GM18909 (cell line): Measurements from ENCODE around the gene PDZD11.
A peak's percentile ranks its signal among the peaks of the same experiment; 100 is the strongest.
"Not testable (repeated sequence)": the region's sequence is repeated elsewhere in the genome, so short reads cannot be mapped to it uniquely, and the experiment has no call there.

Experiments used
- ATAC-seq: cut with Tn5 transposase; IDR thresholded peaks from one replicate; pipeline ENCODE4 v1.9.1; 2021; ENCODE audit warnings: mild to moderate bottlenecking; ENCODE audit not compliant: unreplicated experiment, poor library complexity

The PDZD11 gene, protein sequence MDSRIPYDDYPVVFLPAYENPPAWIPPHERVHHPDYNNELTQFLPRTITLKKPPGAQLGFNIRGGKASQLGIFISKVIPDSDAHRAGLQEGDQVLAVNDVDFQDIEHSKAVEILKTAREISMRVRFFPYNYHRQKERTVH

DNA sequence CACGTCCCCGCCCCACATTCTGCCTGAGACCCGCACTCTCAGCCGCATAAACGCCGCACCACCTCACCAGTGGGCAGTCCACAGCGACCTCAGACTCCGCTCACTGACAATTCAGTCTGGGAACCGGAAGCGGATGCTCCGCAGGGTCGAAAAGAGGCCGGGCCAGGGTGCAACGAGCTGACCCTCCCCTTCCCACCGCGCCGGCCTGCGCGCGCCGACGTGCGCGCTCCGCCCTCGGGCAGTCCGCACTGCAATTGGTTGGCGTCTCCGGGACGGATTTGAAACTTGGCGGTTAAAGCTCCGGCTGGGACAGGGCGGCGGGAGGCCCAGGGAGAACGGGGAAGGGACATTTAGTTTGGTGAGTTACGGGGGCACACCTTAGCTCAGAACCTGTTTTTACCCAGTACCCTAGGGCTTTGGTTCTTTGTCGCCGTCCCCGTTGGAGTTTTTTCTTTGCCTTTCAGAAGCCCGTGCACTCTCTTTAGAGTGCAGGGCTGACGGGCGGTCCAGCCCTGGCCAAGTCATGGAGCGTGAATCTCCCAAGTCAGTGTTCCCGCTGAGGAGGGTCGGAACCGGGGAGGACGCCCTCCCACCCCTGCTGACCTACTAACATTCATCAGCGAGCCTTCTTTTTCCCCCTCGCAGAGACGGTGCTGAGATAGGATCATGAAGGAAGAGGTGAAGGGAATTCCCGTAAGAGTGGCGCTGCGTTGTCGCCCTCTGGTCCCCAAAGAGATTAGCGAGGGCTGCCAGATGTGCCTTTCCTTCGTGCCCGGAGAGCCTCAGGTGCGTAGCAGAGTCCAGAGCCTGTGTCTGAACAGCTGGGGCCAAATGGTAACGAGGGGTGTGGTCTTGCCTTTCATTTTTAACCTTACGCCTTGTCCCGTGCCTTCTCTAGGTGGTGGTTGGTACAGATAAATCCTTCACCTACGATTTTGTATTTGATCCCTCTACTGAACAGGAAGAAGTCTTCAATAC is at the start of gene PDZD11, which contains the start of gene KIF4A:
TSS of gene PDZD11 (minus strand) at position 135 of the 978 bp plus-strand sequence. CDS start 586 bp downstream, outside the sequence.
TSS of gene KIF4A (plus strand) at position 312 of the 978 bp plus-strand sequence. CDS start at position 667, 355 bp downstream.
- peak; percentile 96 for ATAC-seq

DNA sequence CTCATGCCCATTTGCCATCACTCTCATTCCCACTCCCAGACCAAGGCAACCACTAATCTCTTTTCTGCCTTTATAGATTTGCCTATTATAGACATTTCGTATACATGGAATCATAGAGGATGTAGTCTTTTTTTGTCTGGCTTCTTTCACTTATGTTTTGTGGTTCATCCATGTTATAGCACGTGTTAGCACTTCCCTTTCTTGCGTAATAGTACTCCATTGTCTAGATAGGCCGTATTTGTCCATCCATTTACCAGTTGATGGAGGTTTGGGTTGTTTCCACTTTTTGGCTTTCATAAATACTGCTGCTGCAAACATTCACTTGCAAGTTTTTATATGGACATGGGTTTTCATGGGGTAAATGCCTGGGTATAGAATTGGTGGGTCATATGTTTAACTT is 48.6 kb upstream of the PDZD11 start:
- no peak for ATAC-seq

DNA sequence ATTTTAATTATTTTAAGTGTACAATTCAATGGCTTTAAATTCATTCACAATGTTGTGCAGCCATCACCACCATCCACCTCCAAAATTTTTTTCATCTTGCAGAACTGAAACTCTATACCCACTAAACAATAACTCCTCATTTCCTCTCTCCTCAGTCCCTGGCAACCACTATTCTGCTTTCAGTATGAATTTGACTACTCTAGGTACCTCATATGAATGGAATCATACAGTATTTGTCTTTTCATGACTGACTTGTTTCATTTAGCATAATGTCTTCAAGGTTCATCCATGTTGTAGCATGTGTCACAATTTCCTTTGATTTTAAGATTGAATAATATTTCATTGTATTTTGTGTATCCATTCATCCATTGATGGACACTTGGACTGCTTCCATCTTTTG is 47.0 kb upstream of the PDZD11 start:
- ATAC-seq, result peak; percentile 100

DNA sequence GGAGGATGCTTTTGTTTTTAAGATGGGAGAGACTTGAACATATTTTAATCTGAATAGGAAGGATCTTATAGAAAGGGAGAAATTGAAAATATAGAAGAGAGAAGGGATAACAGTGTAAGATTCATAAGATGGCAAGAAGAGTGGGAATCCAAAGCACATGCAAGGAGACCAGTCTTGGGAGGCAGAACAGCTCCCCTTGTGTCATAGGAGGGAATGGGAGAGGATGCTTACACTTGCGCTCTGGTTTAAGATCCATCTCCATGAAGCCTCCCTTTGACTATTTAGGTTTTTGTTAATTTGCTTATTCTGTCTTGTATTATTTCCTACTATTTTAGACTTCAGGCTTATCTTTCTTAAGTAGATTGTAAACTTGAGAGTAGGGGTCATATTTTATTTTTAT is 42.9 kb upstream of the PDZD11 start:
- ATAC-seq, result no peak

DNA sequence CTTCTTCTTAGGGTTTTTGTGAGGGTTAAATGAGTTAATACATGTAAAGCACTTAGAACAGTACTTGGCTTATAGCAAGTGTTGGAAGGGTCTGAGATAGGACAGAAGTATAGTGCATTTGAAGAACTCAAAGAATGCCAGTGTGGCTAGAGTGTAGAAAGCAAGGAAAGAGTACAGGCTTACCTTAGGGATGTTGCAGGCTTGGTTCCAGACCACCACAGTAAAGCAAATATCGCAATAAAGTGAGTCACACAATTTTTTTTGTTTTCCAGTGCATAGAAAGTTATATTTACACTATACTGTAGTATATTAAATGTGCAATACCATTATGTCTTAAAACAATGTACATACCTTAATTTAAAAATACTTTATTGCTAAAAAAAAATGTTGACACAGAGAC is 41.4 kb upstream of the PDZD11 start:
- no peak for ATAC-seq

DNA sequence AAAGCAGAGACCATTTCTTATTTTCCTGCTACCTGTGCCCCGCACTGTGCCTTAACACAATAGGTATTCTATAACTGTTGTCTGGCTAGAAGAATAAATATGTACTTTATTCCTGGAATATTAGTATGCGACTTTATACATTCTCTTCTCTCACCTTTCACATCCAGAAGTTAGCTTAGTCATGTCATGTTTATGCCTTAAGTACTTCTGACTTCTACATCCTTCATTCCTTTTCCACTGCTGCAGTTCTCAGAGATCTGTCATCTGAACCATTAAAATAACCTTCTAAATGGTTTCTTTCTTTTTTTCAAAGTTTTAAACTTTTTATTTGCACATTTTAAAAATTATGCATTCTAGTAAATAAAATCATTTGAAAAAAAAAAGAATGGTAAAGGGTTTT is 34.6 kb upstream of the PDZD11 start:
- ATAC-seq, result no peak

DNA sequence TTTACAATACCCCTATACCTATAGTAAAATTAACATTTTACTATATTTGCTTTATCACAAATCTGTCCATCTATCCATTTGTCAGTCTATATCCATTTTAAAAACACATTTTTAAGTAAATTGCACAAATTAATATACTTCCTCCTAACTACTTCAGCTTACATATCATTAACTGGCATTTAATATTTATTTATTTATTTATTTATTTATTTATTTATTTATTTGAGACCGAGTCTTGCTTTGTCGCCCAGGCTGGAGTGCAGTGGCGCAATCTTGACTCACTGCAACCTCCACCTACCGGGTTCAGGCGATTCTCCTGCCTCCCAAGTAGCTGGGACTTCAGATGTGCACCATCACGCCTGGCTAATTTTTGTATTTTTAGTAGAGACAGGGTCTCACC is 33.9 kb upstream of the PDZD11 start:
- not testable (repeated sequence) for ATAC-seq

DNA sequence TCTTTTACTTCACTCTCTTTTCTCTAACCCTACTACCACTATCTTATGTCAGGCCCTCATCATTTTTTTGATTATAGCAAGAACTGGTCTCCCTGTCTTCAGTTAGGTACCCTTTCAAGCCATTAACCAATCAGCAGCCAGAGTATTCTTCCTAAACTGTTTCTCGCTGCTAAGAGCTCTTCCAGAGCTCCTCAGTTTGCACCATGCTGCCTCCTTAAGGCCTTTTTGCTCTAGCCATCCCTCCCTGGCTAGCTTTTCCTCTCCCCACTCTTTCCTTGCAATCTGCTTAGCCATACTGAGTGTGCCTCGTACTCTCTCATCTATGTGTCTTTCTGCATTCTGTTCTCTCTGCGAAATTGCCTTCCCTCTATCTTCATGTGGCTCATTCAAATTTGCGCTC is 33.1 kb upstream of the PDZD11 start:
- ATAC-seq, result no peak

DNA sequence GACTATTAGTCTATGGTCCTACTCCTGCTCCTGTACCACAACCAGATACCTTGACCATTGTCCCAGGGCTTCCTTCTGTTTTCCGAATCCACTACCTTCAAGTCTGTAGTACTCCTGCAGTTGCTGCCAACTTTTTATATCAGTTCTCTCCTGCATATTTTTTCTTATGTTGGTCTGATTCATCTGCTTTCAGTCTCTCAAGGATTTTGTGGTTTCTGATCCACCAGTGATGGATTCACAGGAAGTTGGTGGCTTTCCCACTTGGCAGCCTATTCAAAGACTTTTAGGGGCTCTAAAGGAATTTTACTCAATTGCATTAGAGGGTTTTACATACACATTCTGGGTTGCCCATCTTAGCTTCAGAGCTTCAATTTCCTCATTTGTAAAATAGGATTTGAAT is 23.8 kb upstream of the PDZD11 start:
- ATAC-seq, result no peak

DNA sequence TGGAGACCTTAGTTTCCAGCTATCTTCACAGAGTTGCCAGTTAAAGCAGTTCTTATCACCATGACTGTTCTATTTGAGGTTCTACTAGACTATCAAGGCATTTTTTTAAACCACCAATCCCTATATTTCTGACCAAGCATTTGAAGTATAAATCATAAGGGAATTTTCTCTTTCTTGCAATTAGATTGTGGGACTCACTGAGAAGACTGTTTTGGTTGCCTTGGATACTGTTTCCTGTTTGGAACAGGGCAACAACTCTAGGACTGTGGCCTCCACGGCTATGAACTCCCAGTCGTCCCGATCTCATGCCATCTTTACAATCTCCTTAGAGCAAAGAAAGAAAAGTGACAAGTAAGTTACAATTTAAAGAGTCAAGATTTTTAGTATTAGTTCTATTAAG is 12.0 kb upstream of the PDZD11 start:
- no peak for ATAC-seq

DNA sequence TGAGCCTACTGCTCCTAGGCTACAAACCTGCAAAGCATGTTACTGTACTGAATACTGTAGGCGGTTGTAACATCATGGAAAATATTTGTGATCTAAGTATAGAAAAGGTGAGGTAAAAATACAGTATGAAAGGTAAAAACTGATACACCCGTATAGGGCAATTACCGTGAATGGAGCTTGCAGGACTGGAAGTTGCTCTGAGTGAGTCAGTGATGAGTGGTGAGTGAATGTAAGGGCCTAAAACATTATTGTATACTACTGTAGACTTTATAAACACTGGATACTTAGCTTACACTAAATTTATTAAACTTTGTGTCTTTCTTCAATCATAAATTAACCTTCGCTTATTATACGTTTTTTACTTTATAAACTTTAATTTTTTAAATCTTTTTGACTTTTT is 3.9 kb upstream of the PDZD11 start:
- ATAC-seq, result no peak

DNA sequence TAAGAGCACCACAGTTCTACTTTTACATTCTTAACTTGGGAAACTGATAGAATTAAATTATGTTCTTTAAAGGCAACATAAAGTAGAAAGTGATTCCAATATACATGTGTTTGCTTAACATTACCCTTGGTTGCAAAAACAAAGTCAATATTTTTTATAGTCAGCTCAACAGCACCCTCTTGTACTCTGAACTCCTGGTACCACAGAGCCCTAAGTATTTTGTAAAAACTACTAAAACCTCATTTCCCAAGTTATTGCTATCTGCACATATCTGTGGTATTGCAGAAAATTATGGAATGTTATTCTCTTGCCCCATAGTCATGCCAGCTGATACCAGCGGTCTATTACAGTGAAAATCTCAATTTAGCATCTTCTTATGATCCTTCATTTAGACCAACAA is 3.1 kb upstream of the PDZD11 start:
- no peak for ATAC-seq

DNA sequence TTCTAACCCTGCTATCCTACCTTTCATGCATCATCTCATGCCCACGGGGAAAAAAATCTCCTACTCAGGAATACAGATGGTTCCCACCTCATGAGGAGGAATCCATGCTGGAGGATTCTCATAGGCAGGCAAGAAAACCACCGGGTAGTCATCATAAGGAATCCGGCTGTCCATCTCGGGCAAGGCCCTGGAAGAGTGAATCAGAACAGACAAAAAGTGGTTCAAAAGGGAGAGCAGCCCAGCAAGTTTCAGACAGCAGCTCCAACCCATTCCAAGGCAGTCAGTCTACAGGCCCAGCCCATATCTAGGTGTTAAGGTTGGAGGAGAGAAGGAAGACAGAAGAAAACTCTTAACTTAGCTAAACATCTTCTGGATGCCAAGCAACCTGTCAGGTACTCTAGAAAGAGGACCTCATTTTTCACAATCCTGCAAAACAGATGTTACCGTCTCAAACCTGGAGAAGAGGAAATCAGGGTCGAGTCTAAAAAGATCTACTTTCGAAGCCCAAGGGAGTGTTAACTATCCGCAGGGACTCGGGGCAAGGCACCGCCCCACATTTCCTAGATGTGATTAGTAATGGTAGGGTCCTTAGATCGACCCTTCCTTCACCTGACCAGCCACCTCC is 447 bp downstream of the PDZD11 start:
- ATAC-seq, result no peak

DNA sequence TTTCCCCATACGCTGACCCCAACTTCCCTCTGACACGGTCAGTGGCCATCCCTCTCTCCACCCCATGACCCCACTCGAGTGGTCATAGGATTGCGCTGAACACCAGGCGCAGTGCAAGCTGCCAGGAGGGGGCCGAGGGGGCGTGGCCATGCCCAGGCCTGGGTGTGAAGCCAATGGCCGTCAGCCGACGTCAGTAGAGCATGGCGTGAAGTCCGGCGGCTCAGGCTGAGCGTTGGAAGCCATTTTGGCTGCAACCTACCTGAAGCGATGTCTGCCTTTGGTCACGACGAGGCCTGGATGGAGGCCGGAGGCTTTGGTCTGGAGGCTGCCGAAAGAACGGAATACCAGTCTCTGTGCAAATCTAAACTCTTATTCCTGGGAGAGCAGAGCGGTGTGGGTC is 7.8 kb downstream of the PDZD11 start, which contains the start of gene RAB41:
TSS of gene RAB41 (plus strand) at position 222 of the 400 bp plus-strand sequence. CDS start at position 268, 46 bp downstream.
- no peak for ATAC-seq

DNA sequence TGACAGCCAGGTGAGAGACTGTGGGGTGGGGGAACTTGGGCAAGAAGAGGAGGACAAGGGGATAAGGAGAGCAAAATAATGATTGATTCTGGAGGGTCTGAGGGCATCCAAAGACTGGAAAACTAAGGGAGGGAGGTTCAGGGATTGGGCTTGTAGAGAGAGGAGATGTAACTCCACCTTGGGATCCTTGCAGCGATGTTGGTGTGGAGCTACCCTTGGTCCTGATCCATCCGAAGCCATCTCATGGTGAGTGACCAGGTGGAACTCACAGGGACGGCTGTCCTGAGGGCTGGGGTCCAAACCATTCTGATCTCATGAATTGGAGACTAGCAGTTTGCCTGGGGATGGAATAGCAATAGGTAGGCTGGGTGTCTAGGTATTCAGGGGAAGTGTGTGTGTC is 9.2 kb downstream of the PDZD11 start:
- no peak for ATAC-seq

DNA sequence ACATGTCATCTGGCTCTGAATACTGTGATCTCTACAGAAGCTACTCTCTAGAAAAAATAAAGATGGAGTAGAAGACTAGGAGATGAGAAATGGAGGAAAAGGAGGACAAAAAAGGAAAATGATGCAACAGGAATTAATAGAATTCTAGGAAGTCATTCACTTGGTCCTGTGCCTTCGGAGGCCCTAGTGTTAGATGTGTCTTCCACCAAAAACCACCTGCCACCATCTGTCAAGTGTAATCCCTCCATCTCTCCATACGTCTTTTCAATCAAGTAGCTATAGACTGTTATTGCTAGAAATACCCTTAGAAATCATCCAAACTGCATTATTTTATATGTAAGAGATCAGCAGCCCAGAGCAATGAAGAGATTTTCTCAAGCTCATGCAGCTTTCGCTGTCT is 10.6 kb downstream of the PDZD11 start:
- ATAC-seq, result no peak

DNA sequence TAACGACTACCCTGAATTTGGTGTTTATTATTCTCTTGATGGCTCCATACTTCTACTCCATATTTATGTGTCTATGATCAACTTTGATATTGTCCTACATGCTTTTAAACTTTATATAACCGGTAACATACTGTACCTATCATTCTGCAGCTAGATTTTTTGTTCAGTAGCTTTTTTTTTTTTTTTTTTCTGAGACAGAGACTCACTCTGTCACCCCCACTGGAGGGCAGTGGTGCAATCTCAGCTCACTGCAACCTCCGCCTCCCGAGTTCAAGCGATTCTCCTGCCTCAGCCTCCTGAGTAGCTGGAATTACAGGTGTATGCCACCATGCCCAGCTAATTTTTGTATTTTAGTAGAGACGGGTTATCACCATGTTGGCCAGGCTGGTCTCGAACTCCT is 15.7 kb downstream of the PDZD11 start:
- not testable (repeated sequence) for ATAC-seq

DNA sequence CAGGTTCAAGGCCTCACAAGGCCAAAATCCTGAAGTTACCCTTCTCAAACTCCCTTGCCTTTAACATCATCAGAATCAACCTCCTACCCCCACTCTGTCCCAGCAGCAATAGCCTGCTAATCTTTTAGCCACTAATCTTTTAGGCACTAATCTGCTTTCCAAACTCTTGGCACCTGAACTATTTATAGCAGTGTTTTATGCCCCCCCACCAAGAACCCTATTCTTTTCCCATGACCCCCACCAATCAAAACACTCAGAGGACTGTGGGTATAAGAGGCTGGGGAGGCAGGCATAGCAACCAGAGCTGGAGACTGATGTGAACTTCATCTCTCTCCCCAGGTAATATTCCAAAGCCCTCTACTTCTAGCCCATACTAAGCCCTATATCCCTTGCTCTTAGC is 21.7 kb downstream of the PDZD11 start, which contains the start of gene ARR3:
TSS of gene ARR3 (plus strand) at position 301 of the 400 bp plus-strand sequence. CDS start 1,052 bp downstream, outside the sequence.
- ATAC-seq, result no peak

DNA sequence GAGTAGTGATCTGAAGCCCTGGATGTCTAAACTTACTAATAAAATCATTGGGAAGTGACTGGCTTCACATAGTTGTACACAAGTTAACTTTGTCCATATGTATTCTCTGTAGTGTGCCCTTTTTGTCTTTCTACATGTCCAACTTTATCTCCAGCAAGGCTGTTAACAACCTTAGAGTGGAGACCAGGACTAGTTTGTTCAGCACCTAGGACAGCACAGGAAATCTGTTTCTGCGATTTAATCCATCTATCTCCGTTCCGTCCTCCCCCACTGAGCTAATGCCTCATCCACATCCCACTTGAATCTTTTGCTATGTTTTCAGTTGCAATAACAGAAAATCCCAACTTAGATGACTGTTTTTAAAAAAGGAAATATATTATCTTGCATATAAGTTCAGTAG is 24.9 kb downstream of the PDZD11 start:
- no peak for ATAC-seq

DNA sequence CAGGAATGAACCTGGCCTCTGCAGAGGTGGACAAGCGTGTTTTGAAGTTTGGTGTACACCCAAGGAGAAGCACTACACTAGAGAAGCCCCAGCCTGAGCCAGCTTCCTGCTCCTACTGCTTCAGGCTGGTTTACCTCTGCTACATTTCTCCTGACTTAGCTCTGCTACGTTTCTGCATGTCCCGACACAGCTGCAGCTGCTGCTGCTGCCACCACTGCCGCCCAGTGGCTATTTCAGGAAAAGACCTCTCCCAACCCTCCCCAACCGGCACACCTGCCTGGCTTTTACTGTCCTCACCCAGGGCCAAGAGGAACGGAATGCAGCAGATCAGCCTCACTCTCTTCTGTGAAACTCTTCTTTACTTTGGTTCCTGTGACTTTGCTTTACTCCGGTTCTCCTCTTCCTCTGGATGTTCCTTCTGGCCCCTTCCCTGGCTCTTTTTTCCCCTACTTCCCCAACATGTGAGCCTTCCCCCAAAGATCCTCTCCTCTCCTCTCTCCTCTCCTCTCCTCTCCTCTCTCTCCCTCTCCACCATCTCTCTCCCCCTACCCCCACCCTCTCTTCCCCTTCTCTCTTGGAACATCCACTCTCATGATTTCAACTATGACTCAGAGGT is 26.7 kb downstream of the PDZD11 start:
- ATAC-seq, result peak; percentile 77
